NCI-H1417 (cell line): Measurements from ENCODE around the gene ZPR1.
"Not testable (repeated sequence)": the region's sequence is repeated elsewhere in the genome, so short reads cannot be mapped to it uniquely, and the experiment has no call there.

Experiments used
- DNase-seq, 3 experiments: peaks; one replicate each; lab custom pipeline; 2025; lab: John Stamatoyannopoulos, UW

Gene ZPR1, protein sequence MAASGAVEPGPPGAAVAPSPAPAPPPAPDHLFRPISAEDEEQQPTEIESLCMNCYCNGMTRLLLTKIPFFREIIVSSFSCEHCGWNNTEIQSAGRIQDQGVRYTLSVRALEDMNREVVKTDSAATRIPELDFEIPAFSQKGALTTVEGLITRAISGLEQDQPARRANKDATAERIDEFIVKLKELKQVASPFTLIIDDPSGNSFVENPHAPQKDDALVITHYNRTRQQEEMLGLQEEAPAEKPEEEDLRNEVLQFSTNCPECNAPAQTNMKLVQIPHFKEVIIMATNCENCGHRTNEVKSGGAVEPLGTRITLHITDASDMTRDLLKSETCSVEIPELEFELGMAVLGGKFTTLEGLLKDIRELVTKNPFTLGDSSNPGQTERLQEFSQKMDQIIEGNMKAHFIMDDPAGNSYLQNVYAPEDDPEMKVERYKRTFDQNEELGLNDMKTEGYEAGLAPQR

GRCh38 chr11:116787786-116788486 is at the start of gene ZPR1:
Gene ZPR1 (minus strand): TSS chr11:116788023. CDS start chr11:116787990, 33 bp downstream.
- DNase-seq: peak; percentile 71 to 85 (median 80)

GRCh38 chr11:116836632-116836991 is 48.8 kb upstream of the ZPR1 start:
- no peak for DNase-seq

- DNase-seq: peak; percentile 96 to 98 (median 98)
Observed at GRCh38 chr11:116835791-116836631, 48.2 kb upstream of the ZPR1 start.

- peak in 1 of 3 experiments; percentile 54 for DNase-seq
Observed at GRCh38 chr11:116835042-116835772, 47.4 kb upstream of the ZPR1 start.

- not testable (repeated sequence) for DNase-seq
Observed at GRCh38 chr11:116834535-116835041, 46.8 kb upstream of the ZPR1 start.

GRCh38 chr11:116833816-116834534 is 46.2 kb upstream of the ZPR1 start:
- DNase-seq: no peak

GRCh38 chr11:116833491-116833815 is 45.6 kb upstream of the ZPR1 start:
- DNase-seq: no peak

DNA sequence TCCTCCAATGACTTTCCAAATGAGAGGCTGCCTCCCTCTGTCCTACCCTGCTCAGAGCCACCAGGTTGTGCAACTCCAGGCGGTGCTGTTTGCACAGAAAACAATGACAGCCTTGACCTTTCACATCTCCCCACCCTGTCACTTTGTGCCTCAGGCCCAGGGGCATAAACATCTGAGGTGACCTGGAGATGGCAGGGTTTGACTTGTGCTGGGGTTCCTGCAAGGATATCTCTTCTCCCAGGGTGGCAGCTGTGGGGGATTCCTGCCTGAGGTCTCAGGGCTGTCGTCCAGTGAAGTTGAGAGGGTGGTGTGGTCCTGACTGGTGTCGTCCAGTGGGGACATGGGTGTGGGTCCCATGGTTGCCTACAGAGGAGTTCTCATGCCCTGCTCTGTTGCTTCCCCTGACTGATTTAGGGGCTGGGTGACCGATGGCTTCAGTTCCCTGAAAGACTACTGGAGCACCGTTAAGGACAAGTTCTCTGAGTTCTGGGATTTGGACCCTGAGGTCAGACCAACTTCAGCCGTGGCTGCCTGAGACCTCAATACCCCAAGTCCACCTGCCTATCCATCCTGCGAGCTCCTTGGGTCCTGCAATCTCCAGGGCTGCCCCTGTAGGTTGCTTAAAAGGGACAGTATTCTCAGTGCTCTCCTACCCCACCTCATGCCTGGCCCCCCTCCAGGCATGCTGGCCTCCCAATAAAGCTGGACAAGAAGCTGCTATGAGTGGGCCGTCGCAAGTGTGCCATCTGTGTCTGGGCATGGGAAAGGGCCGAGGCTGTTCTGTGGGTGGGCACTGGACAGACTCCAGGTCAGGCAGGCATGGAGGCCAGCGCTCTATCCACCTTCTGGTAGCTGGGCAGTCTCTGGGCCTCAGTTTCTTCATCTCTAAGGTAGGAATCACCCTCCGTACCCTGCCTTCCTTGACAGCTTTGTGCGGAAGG is 44.8 kb upstream of the ZPR1 start:
- DNase-seq: no peak

DNA sequence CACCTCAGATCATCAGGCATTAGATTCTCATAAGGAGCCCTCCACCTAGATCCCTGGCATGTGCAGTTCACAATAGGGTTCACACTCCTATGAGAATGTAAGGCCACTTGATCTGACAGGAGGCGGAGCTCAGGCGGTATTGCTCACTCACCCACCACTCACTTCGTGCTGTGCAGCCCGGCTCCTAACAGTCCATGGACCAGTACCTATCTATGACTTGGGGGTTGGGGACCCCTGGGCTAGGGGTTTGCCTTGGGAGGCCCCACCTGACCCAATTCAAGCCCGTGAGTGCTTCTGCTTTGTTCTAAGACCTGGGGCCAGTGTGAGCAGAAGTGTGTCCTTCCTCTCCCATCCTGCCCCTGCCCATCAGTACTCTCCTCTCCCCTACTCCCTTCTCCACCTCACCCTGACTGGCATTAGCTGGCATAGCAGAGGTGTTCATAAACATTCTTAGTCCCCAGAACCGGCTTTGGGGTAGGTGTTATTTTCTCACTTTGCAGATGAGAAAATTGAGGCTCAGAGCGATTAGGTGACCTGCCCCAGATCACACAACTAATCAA is 44.0 kb upstream of the ZPR1 start:
- DNase-seq: no peak

DNA sequence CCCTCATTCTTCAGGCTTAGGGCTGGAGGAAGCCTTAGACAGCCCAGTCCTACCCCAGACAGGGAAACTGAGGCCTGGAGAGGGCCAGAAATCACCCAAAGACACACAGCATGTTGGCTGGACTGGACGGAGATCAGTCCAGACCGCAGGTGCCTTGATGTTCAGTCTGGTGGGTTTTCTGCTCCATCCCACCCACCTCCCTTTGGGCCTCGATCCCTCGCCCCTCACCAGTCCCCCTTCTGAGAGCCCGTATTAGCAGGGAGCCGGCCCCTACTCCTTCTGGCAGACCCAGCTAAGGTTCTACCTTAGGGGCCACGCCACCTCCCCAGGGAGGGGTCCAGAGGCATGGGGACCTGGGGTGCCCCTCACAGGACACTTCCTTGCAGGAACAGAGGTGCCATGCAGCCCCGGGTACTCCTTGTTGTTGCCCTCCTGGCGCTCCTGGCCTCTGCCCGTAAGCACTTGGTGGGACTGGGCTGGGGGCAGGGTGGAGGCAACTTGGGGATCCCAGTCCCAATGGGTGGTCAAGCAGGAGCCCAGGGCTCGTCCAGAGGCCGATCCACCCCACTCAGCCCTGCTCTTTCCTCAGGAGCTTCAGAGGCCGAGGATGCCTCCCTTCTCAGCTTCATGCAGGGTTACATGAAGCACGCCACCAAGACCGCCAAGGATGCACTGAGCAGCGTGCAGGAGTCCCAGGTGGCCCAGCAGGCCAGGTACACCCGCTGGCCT is 42.5 kb upstream of the ZPR1 start:
- no peak for DNase-seq

GRCh38 chr11:116829525-116830183 is 41.8 kb upstream of the ZPR1 start, which contains the start of gene APOC3:
Gene APOC3 (plus strand): TSS chr11:116829907. CDS start chr11:116830583, 676 bp downstream.
- no peak for DNase-seq

DNA sequence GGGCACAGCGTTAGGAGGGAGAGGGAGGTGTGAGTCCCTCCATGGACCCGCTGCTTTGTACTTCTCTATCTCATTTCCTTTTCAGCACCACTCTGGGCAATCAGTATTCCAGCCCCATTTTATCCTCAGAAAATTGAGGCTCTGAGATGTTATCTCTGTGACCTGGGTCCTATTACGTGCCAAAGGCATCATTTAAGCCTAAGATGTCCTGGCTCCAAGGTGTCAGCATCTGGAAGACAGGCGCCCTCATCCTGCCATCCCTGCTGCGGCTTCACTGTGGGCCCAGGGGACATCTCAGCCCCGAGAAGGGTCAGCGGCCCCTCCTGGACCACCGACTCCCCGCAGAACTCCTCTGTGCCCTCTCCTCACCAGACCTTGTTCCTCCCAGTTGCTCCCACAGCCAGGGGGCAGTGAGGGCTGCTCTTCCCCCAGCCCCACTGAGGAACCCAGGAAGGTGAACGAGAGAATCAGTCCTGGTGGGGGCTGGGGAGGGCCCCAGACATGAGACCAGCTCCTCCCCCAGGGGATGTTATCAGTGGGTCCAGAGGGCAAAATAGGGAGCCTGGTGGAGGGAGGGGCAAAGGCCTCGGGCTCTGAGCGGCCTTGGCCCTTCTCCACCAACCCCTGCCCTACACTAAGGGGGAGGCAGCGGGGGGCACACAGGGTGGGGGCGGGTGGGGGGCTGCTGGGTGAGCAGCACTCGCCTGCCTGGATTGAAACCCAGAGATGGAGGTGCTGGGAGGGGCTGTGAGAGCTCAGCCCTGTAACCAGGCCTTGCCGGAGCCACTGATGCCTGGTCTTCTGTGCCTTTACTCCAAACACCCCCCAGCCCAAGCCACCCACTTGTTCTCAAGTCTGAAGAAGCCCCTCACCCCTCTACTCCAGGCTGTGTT is 41.1 kb upstream of the ZPR1 start:
- DNase-seq: no peak

DNA sequence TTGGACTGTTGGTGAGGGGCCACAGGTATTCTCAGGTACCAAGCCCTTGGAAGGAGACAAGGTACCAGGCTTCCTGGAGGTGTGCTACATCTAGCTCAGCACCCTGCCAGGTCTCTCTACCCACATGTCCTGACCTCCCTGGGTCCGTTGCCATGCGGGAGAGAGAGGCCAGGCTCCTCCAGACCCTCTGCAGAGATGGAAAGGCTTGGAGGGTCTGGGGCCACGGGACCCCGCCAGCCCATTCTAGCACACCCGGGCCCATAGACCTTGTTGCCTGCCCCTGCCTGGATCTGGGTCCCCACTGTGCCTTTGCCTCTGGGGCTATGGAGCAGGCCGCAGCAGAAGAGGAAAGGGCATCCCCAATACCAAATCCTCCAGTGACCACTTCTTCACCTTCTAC is 39.6 kb upstream of the ZPR1 start:
- DNase-seq: no peak

DNA sequence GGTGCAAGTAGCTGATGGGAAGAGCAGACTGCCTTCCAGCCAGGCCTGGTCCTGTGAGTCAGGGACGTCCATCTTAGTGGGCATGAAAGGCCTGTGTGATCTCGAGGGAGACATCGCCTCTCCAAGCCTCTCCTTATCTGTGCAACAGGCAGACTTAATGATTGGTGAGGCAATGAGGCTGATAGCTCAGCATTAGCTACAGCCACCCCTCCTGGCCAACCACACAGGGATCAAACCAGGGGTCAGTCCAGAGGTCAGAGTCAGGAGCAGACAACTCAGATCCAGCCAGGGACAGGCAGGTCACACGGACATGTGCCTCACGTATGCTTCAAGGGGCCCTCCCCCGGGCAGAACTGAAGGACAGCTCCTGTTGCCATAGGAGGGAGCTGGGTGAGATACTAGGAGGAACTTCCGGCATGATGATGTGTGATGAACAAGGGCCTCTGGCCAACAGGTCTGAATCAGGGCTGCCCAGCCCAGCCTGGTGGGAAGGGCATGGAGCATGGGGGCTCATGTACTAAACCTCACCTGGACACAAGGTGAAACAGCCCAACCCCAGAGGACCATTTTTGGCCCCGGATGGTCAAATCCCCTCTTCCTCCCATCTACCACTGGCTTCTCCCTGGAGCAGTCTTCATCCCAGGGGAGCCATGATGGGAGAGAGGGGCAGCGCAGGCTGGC is 39.1 kb upstream of the ZPR1 start:
- no peak for DNase-seq

GRCh38 chr11:116825854-116826750 is 38.3 kb upstream of the ZPR1 start:
- no peak for DNase-seq
